Coronary artery (tissue), 2 donors: ENCODE measurements around the gene MAN1A1.

Experiments
- DNase-seq: peaks from one replicate; pipeline ENCODE4 v3.0.0-alpha.2; 2017; ENCODE audit warnings: low spot score
- H3K27ac ChIP-seq, 2 donors: fragments of 200-600 bp; sonication (generic); one replicate each; pipeline ENCODE4 v1.5.1; 2016 to 2019
- H3K4me3 ChIP-seq: fragments of 200-600 bp; sonication (generic); 2 replicates; pipeline ENCODE4 v1.5.1; 2016; ENCODE audit warnings: mild to moderate bottlenecking, moderate library complexity
- TF ChIP-seq, protein P1 (sequence below): fragments of 200-600 bp; sonication (generic); IDR thresholded peaks from one replicate; pipeline ENCODE4 v1.5.1; 2019; ENCODE audit warnings: antibody characterized with exemption

The MAN1A1 gene

DNA sequence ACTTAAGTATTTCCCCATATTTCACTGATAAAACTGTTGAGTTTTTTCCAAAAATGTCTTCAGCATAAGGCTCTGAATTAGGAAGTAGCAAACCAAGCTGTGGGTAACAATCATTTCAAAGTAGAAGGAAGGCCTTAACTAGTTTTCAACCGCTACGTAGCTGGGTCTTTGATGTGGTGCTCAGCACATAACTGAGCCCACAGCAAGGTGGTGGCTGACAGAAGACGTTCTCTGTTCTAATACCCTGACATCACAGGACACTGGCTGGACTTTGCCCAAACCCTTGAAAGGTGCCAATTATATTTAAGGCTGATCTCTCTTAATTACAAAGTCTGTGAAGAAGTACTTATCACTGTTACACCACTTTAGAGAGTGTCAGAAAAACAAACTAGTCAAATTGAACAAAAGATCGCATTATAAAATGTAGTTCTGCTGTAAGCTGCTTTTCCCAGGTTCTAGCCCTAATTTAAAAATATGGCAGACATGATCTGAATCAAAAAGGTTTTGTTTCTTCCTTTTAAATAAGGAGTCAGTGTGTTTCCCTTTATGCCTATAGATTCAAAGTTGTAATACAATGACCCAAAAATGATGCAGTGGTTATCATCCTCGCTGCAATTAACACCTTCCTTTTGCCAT lies 26.7 kb downstream of the MAN1A1 start:
- no peak overlapping the region for H3K4me3 ChIP-seq
- no peak for DNase-seq

DNA sequence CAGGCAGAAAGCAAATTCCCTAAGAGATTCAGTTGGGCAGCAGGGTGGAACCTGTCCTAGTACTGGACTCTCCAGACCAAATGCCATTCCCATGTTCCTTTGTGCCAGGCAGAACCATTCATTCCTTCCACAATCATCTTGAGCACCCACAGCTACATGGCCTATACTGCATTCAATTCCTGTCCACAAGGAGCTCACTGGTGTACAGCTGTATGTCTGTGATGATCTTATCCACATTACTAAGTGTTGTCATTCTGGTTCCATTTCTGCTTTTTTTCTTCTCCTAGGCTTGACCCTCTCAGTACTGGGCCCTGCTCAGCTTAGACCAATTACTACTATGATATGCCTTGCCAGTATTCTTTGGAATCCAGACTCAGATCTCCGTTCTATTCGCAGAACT lies 27.5 kb downstream of the MAN1A1 start:
- H3K27ac ChIP-seq, result no peak overlapping the region
- H3K4me3 ChIP-seq, result no peak overlapping the region
- DNase-seq, result no peak
- TF ChIP-seq, protein P1, sequence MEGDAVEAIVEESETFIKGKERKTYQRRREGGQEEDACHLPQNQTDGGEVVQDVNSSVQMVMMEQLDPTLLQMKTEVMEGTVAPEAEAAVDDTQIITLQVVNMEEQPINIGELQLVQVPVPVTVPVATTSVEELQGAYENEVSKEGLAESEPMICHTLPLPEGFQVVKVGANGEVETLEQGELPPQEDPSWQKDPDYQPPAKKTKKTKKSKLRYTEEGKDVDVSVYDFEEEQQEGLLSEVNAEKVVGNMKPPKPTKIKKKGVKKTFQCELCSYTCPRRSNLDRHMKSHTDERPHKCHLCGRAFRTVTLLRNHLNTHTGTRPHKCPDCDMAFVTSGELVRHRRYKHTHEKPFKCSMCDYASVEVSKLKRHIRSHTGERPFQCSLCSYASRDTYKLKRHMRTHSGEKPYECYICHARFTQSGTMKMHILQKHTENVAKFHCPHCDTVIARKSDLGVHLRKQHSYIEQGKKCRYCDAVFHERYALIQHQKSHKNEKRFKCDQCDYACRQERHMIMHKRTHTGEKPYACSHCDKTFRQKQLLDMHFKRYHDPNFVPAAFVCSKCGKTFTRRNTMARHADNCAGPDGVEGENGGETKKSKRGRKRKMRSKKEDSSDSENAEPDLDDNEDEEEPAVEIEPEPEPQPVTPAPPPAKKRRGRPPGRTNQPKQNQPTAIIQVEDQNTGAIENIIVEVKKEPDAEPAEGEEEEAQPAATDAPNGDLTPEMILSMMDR, result no peak

More for the DNA sequence above, 26.7 kb downstream of the MAN1A1 start:
- TF ChIP-seq, protein P1, result no peak
- no peak overlapping the region for H3K27ac ChIP-seq

DNA sequence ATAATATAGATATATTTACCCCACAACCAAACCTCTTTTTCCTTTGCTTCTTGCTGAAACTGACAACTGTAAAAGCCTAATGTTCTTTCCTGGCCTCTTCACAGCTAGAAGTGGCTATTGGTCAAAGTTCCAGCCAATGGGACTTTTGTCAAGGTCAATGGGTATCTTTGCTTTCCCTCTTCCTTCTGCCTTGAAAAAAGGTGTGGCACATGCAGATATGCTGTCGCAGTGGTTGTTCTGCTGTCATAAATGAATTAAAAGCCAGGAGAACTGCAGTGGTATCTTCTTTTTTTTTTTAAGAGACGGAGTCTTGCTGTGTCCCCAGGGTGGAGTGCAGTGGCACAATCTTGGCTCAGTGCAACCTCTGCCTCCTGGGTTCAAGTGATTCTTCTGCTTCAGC lies 29.9 kb downstream of the MAN1A1 start:
- Histone ChIP-seq H3K4me3 (no peak overlapping the region), H3K27ac (no peak overlapping the region)
- TF ChIP-seq, protein P1, result no peak
- DNase-seq, result no peak

DNA sequence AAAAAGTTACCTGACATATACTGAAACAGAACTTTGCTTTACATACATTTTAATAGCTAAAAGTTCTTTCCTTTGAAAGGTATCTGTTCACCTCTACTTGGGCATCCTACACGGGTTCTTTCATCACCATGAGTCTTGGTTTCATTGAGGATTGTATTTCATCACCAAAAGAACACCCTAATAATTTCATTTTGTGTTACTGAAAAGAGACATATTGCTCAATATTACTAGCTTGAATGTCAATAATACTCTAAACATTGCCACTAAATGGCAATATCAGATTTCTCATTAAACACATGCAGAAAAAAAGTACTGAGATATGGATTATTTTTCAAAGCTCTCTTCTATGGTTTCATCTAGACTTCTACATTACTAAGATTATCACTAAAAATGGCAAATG lies 30.8 kb downstream of the MAN1A1 start:
- TF ChIP-seq, protein P1, result no peak
- DNase-seq, result no peak
- H3K27ac ChIP-seq, result no peak overlapping the region
- no peak overlapping the region for H3K4me3 ChIP-seq

DNA sequence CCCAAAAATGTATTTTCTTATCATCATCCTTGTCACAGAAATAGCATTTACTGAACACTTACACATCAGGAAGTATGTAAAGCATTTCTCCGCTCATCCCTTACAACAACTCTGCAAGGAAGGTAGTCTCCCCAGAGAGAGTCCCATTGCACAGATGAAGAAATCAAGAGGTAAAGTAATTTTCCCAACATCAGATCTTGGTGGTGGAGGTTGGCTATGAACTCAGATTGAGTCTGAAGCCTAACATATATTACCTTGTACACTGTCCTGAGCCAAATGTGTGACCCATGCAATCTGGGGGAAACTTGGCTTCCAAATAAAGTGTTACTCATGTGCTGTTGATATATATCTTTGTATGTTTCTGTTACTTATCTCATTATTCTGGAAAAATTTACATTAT lies 31.4 kb downstream of the MAN1A1 start:
- no peak for DNase-seq

DNA sequence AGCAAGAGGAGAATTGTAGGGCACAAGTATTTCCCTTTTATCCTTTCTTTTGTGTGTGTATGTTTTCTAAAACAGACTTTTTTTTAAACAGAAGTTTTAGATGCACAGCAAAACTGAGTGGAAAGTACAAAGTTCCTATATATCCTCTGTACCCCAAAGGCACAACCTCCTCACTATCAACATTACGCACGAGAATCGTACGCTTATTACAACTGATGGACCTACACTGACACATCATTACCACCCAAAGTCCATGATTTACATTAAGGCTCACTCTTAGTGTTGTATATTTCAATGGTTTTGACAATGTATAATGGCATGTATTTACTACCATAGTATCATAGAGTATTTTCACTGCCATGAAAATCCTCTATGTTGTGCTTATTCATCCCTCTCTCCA lies 32.6 kb downstream of the MAN1A1 start:
- TF ChIP-seq, protein P1, result no peak
- Histone ChIP-seq H3K27ac (no peak overlapping the region), H3K4me3 (no peak overlapping the region)
- DNase-seq, result no peak

More for the DNA sequence above, 31.4 kb downstream of the MAN1A1 start:
- Histone ChIP-seq H3K4me3 (no peak overlapping the region), H3K27ac (no peak overlapping the region)
- TF ChIP-seq, protein P1, result no peak

DNA sequence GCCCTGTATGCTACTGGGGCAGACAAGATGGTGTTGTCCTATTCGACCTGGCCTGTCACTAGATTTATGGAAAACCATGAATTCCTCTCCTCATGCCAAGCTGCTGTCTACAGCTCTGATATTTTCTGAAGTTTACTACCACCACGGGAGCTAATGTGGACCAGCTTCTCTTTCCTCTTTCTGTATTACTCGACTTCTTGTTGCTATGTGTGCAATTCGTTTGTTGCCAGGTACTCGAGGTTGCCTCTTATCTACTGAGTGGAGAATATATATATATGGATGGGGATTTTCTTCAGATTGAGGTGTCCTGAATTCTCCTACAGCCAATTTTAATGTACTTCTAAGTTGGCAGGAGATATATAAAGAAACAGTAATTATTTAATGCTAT lies 34.7 kb downstream of the MAN1A1 start:
- peak overlapping the region in 1 of 2 donors; percentile 3 for H3K27ac ChIP-seq
- DNase-seq, result no peak
- TF ChIP-seq, protein P1, result no peak
- no peak overlapping the region for H3K4me3 ChIP-seq
